Cardiac muscle cell (in vitro differentiated cells and primary cell): ENCODE data around the gene HMGCR. TPM values are rescaled to one million over a fixed set of nuclear protein-coding genes. Genes with fewer than 3 reads are reported as not detected.

Experiments used
- DNase-seq, 2 donors: peaks; one replicate each; pipeline versions ENCODE4 v3.0.0 to v3.0.0-alpha.2; 2010 to 2017; ENCODE audit warnings: low read depth in 1 of 2, low spot score in 1 of 2
- H3K27ac ChIP-seq: fragments of 200-600 bp; sonication (generic); 2 replicates; pipeline ENCODE4 v1.5.1; 2016
- H3K27me3 ChIP-seq: fragments of 200-600 bp; sonication (generic); 2 replicates; pipeline ENCODE4 v1.6.0; 2016; ENCODE audit warnings: control low read depth
- H3K36me3 ChIP-seq: fragments of 200-600 bp; sonication (generic); 2 replicates; pipeline ENCODE4 v1.5.1; 2016; ENCODE audit warnings: control low read depth
- H3K4me1 ChIP-seq: fragments of 200-600 bp; sonication (generic); 2 replicates; pipeline ENCODE4 v1.8.1; 2017; ENCODE audit warnings: low read depth, mild to moderate bottlenecking, mixed run types
- H3K4me3 ChIP-seq: fragments of 200-600 bp; sonication (generic); 2 replicates; pipeline ENCODE4 v1.5.1; 2016; ENCODE audit warnings: mild to moderate bottlenecking
- H3K9me3 ChIP-seq: fragments of 200-600 bp; sonication (generic); 2 replicates; pipeline ENCODE4 v1.5.1; 2017; ENCODE audit warnings: low read depth, mild to moderate bottlenecking, control low read depth
- CTCF ChIP-seq: IDR thresholded peaks from 2 replicates; pipeline ENCODE4 v1.5.1; 2012; ENCODE audit warnings: low read depth, mild to moderate bottlenecking, low read length
- polyA plus RNA-seq: library from polyadenylated mRNA; unstranded; fragments of >200 nt; fragmentation: Nextera tagmentation; extraction: Ambion mirVana; gene quantifications from 2 replicates; pipeline ENCODE4 v1.2.1, GENCODE V29; 2016
- total RNA-seq: library from RNA; depleted of rRNA; stranded (reverse); fragments of >200 nt; gene quantifications from 2 replicates; pipeline ENCODE4 v1.2.3, GENCODE V29; 2016

HMGCR gene
- total and polyA plus RNA-seq, 2 experiments from 2014 or later = 34.0 to 68.9 TPM

GRCh38 chr5:75349663-75350062 lies 12.6 kb downstream of the HMGCR start:
- DNase-seq = no peak
- no peak for TF ChIP-seq CTCF
- Histone ChIP-seq H3K27me3 (no peaks in the 10 kb centered on the region), H3K27ac (no peak overlapping the region), H3K4me3 (no peak overlapping the region), H3K9me3 (no peaks in the 10 kb centered on the region), H3K4me1 (no peaks in the 10 kb centered on the region), H3K36me3 (peaks cover 93% of the 10 kb centered on the region)

- peaks cover 93% of the 10 kb centered on the region for H3K36me3 ChIP-seq
- no peaks in the 10 kb centered on the region for H3K4me1 ChIP-seq
- no peak for TF ChIP-seq CTCF
- no peaks in the 10 kb centered on the region for H3K27me3 ChIP-seq
- H3K9me3 ChIP-seq = no peaks in the 10 kb centered on the region
- H3K4me3 ChIP-seq = no peak overlapping the region
- DNase-seq = no peak
- H3K27ac ChIP-seq = no peak overlapping the region
Observed at GRCh38 chr5:75351139-75351926, 14.3 kb downstream of the HMGCR start.

- DNase-seq = no peak
- no peak for TF ChIP-seq CTCF
- H3K27me3 ChIP-seq = no peaks in the 10 kb centered on the region
- no peak overlapping the region for H3K27ac ChIP-seq
- H3K9me3 ChIP-seq = no peaks in the 10 kb centered on the region
- H3K4me1 ChIP-seq = no peaks in the 10 kb centered on the region
- no peak overlapping the region for H3K4me3 ChIP-seq
- peaks cover 95% of the 10 kb centered on the region for H3K36me3 ChIP-seq
Observed at GRCh38 chr5:75355236-75355635, 18.2 kb downstream of the HMGCR start.

- peaks cover 95% of the 10 kb centered on the region for H3K36me3 ChIP-seq
- H3K4me1 ChIP-seq = no peaks in the 10 kb centered on the region
- no peaks in the 10 kb centered on the region for H3K9me3 ChIP-seq
- TF ChIP-seq CTCF = no peak
- DNase-seq = no peak
- H3K27me3 ChIP-seq = no peaks in the 10 kb centered on the region
- H3K4me3 ChIP-seq = no peak overlapping the region
- H3K27ac ChIP-seq = no peak overlapping the region
Observed at GRCh38 chr5:75356719-75357118, 19.7 kb downstream of the HMGCR start.

- no peaks in the 10 kb centered on the region for H3K27me3 ChIP-seq
- H3K9me3 ChIP-seq = no peaks in the 10 kb centered on the region
- TF ChIP-seq CTCF = no peak
- peaks cover 88% of the 10 kb centered on the region for H3K36me3 ChIP-seq
- DNase-seq = no peak
- no peak overlapping the region for H3K4me3 ChIP-seq
- H3K4me1 ChIP-seq = no peaks in the 10 kb centered on the region
- no peak overlapping the region for H3K27ac ChIP-seq
Observed at GRCh38 chr5:75358117-75358516, 21.1 kb downstream of the HMGCR start.
